OCI-LY3 (cell line): Measurements from ENCODE around the gene ITGBL1.

Experiments
- H2AFZ ChIP-seq: fragments of 200-600, 300-600 bp; shearing (Covaris generic); 2 replicates; pipeline ENCODE4 v1.6.0; 2014; ENCODE audit warnings: antibody characterized with exemption, low read depth, low read length
- H3K27ac ChIP-seq: fragments of 200-600, 300-600 bp; sonication (generic); 2 replicates; pipeline ENCODE4 v1.5.1; 2014; ENCODE audit warnings: mild to moderate bottlenecking, low read length, moderate library complexity, mixed read lengths
- H3K27me3 ChIP-seq: fragments of 200-600, 300-600 bp; sonication (generic); 2 replicates; pipeline ENCODE4 v1.6.1; 2014; ENCODE audit warnings: low read depth, low read length, mixed read lengths
- H3K36me3 ChIP-seq: fragments of 200-600, 300-600 bp; sonication (generic); replicated peaks from 2 replicates; pipeline ENCODE3; 2014; ENCODE audit warnings: low read depth, low read length, mixed read lengths
- H3K4me1 ChIP-seq: fragments of 300-600, 200-600 bp; sonication (generic); 2 replicates; pipeline ENCODE4 v1.6.1; 2014; ENCODE audit warnings: low read length, mixed read lengths
- H3K4me2 ChIP-seq: fragments of 200-600, 300-600 bp; sonication (generic); 2 replicates; pipeline ENCODE4 v1.6.1; 2014; ENCODE audit warnings: low read length, mixed read lengths
- H3K4me3 ChIP-seq: fragments of 300-600, 200-600 bp; sonication (generic); 2 replicates; pipeline ENCODE4 v1.5.1; 2014; ENCODE audit warnings: antibody characterized with exemption, mild to moderate bottlenecking, low read length, moderate library complexity
- H3K79me2 ChIP-seq: fragments of 300-600, 200-600 bp; shearing (Covaris generic); 2 replicates; pipeline ENCODE4 v1.6.1; 2014; ENCODE audit warnings: mild to moderate bottlenecking, low read length, mixed read lengths
- H3K9ac ChIP-seq: fragments of 300-600, 200-600 bp; shearing (Covaris generic); 2 replicates; pipeline ENCODE4 v1.6.0; 2014; ENCODE audit warnings: mild to moderate bottlenecking, low read length, moderate library complexity
- H3K9me3 ChIP-seq: fragments of 200-600, 300-600 bp; shearing (Covaris generic); 2 replicates; pipeline ENCODE4 v1.6.1; 2014; ENCODE audit warnings: low read length, mixed read lengths; ENCODE audit not compliant: insufficient read depth
- H4K20me1 ChIP-seq: fragments of 200-600, 300-600 bp; sonication (generic); 2 replicates; pipeline ENCODE4 v1.6.1; 2016; ENCODE audit warnings: low read length, mixed read lengths; ENCODE audit not compliant: insufficient read depth
- CTCF ChIP-seq: fragments of 200-600, 300-600 bp; sonication (generic); IDR thresholded peaks from 2 replicates; pipeline ENCODE4 v1.5.1; 2014; ENCODE audit warnings: antibody characterized with exemption, low read length, low read depth
- EZH2phosphoT487 ChIP-seq: fragments of 200-600 bp; shearing (Covaris generic); IDR thresholded peaks from 2 replicates; pipeline ENCODE4 v1.6.1; 2018; ENCODE audit warnings: antibody characterized with exemption, mixed run types, low read depth

The ITGBL1 gene

GRCh38 chr13:101628900-101629299, 176.4 kb downstream of the ITGBL1 start:
- TF ChIP-seq CTCF: no peak
- TF ChIP-seq EZH2phosphoT487: no peak

GRCh38 chr13:101631395-101631794, 178.9 kb downstream of the ITGBL1 start:
- Histone ChIP-seq H3K9me3 (no peaks in the 10 kb centered on the region), H4K20me1 (no peaks in the 10 kb centered on the region; the same call in 1 of the 2 replicates), H3K27me3 (peaks cover 49% of the 10 kb centered on the region), H3K79me2 (no peaks in the 10 kb centered on the region), H3K4me3 (no peak overlapping the region), H2AFZ (no peak overlapping the region), H3K4me1 (peaks cover 16% of the 10 kb centered on the region), H3K27ac (no peak overlapping the region), H3K36me3 (no peaks in the 10 kb centered on the region), H3K4me2 (no peak overlapping the region), H3K9ac (no peak overlapping the region)
- TF ChIP-seq EZH2phosphoT487 (no peak), CTCF (no peak)

More at GRCh38 chr13:101628900-101629299, 176.4 kb downstream of the ITGBL1 start:
- peaks cover 32% of the 10 kb centered on the region for H3K4me1 ChIP-seq
- no peak overlapping the region for H3K4me3 ChIP-seq
- no peak overlapping the region for H3K27ac ChIP-seq
- no peaks in the 10 kb centered on the region for H3K9me3 ChIP-seq
- no peak overlapping the region for H3K9ac ChIP-seq
- no peak overlapping the region for H2AFZ ChIP-seq
- H3K4me2 ChIP-seq: no peak overlapping the region
- H3K36me3 ChIP-seq: no peaks in the 10 kb centered on the region
- peaks cover 61% of the 10 kb centered on the region for H3K27me3 ChIP-seq
- H4K20me1 ChIP-seq: peaks cover 3% of the 10 kb centered on the region; the same call in 1 of the 2 replicates
- no peaks in the 10 kb centered on the region for H3K79me2 ChIP-seq

- Histone ChIP-seq H3K36me3 (no peaks in the 10 kb centered on the region), H4K20me1 (no peaks in the 10 kb centered on the region), H3K79me2 (no peaks in the 10 kb centered on the region), H3K4me1 (no peaks in the 10 kb centered on the region), H2AFZ (no peak overlapping the region), H3K27me3 (peaks cover 38% of the 10 kb centered on the region), H3K4me3 (no peak overlapping the region), H3K9me3 (no peaks in the 10 kb centered on the region), H3K27ac (no peak overlapping the region), H3K9ac (no peak overlapping the region), H3K4me2 (no peak overlapping the region)
- no peak for TF ChIP-seq EZH2phosphoT487
- no peak for TF ChIP-seq CTCF
These were observed 181.7 kb downstream of the ITGBL1 start for GRCh38 chr13:101634142-101634541.

GRCh38 chr13:101639711-101640110, 187.2 kb downstream of the ITGBL1 start:
- Histone ChIP-seq H3K9ac (no peak overlapping the region), H4K20me1 (no peaks in the 10 kb centered on the region), H3K9me3 (no peaks in the 10 kb centered on the region), H3K4me2 (no peak overlapping the region), H2AFZ (no peak overlapping the region), H3K4me1 (no peaks in the 10 kb centered on the region), H3K27ac (no peak overlapping the region), H3K36me3 (no peaks in the 10 kb centered on the region), H3K4me3 (no peak overlapping the region), H3K79me2 (no peaks in the 10 kb centered on the region), H3K27me3 (0 out of 2 replicates have a peak, but pooled peaks cover 4% of the 10 kb centered on the region)
- TF ChIP-seq EZH2phosphoT487 (no peak), CTCF (no peak)
